HepG2 (cell line): ENCODE results near the gene RAB1B. TPM values are rescaled to one million over a fixed set of nuclear protein-coding genes. Genes with fewer than 3 reads are reported as not detected.

ENCODE experiments used
- CEBPG ChIP-seq: IDR thresholded peaks from 2 replicates; pipeline ENCODE4 v1.6.1; 2016
- CREM ChIP-seq, 2 experiments: sonication (generic) in 1 of 2; formaldehyde crosslinking in 1 of 2; IDR thresholded peaks; 2 replicates each; pipeline versions ENCODE4 v1.4.0 to v1.6.1; 2016 to 2020; ENCODE audit warnings: antibody characterized with exemption in 1 of 2, mild to moderate bottlenecking in 1 of 2, missing genetic modification reagents in 1 of 2
- EED ChIP-seq: sonication (generic); formaldehyde crosslinking; IDR thresholded peaks from 2 replicates; pipeline ENCODE4 v1.5.0; 2020; ENCODE audit warnings: mild to moderate bottlenecking, missing genetic modification reagents
- ERF ChIP-seq: IDR thresholded peaks from 2 replicates; pipeline ENCODE4 v1.6.1; 2018; ENCODE audit warnings: missing biosample characterization, missing genetic modification reagents
- ESRRA ChIP-seq: sonication (generic); formaldehyde crosslinking; IDR thresholded peaks from 2 replicates; pipeline ENCODE4 v1.5.1; 2020; ENCODE audit warnings: mild to moderate bottlenecking, low read depth, missing genetic modification reagents
- HNF4G ChIP-seq, 2 experiments: sonication (generic) in 1 of 2; formaldehyde crosslinking in 1 of 2; IDR thresholded peaks; 2 replicates each; pipeline versions ENCODE4 v1.4.0 to v1.6.1; 2011 to 2020; ENCODE audit warnings: borderline replicate concordance in 2 of 2, low read depth in 2 of 2, mild to moderate bottlenecking in 2 of 2, low read length in 1 of 2, missing genetic modification reagents in 1 of 2, moderate library complexity in 1 of 2
- KLF13 ChIP-seq: sonication (generic); formaldehyde crosslinking; IDR thresholded peaks from 2 replicates; pipeline ENCODE4 v1.4.0; 2020; ENCODE audit warnings: mild to moderate bottlenecking, missing genetic modification reagents
- MED13 ChIP-seq: sonication (generic); formaldehyde crosslinking; IDR thresholded peaks from 2 replicates; pipeline ENCODE4 v1.5.0; 2020; ENCODE audit warnings: missing genetic modification reagents
- MLLT10 ChIP-seq: sonication (generic); formaldehyde crosslinking; IDR thresholded peaks from 2 replicates; pipeline ENCODE4 v1.4.0; 2020; ENCODE audit warnings: missing genetic modification reagents
- SNAPC2 ChIP-seq: sonication (generic); formaldehyde crosslinking; IDR thresholded peaks from 2 replicates; pipeline ENCODE4 v1.8.1; 2022; ENCODE audit warnings: mild to moderate bottlenecking, missing genetic modification reagents
- ZNF773 ChIP-seq: sonication (generic); formaldehyde crosslinking; IDR thresholded peaks from 2 replicates; pipeline ENCODE4 v1.4.0; 2020; ENCODE audit warnings: missing genetic modification reagents, borderline replicate concordance
- ZNF878 ChIP-seq: sonication (generic); formaldehyde crosslinking; IDR thresholded peaks from 2 replicates; pipeline ENCODE4 v1.8.1; 2023; ENCODE audit warnings: mild to moderate bottlenecking, missing genetic modification reagents, moderate library complexity
- polyA plus RNA-seq, 8 experiments: library from polyadenylated mRNA; depleted of rRNA in 3 of 8; stranded (reverse) in 7 of 8; unstranded in 1 of 8; fragments of >200 nt; fragmentation: Illumina TruSeq in 4 of 8; extraction: Trizol in 4 of 8; gene quantifications; 2 replicates each; pipeline versions ENCODE4 v1.2.1 to v1.2.3, GENCODE V29; 2011 to 2016; ENCODE audit warnings: low read depth in 4 of 8, missing spikeins in 1 of 8, mixed read lengths in 1 of 8; ENCODE audit not compliant: insufficient read depth in 1 of 8
- total RNA-seq, 5 experiments: library from RNA; depleted of rRNA; stranded (reverse); fragments of >200 nt; fragmentation: Illumina TruSeq; extraction: Trizol; gene quantifications; 2 replicates each; pipeline ENCODE4 v1.2.3, GENCODE V29; 2016; ENCODE audit warnings: low read depth in 1 of 5
- TF ChIP-seq, protein P1 (sequence below): sonication (generic); formaldehyde crosslinking; IDR thresholded peaks from one replicate; pipeline ENCODE4 v1.5.1; 2020; ENCODE audit warnings: mild to moderate bottlenecking, missing genetic modification reagents; ENCODE audit errors: not compliant biosample characterization
- TF ChIP-seq, protein P2 (sequence below): sonication (generic); formaldehyde crosslinking; IDR thresholded peaks from 2 replicates; pipeline ENCODE4 v1.4.0; 2020; ENCODE audit warnings: missing genetic modification reagents
- TF ChIP-seq, protein P3 (sequence below): IDR thresholded peaks from 2 replicates; pipeline ENCODE4 v1.6.1; 2016; ENCODE audit warnings: mild to moderate bottlenecking, missing biosample characterization, missing genetic modification reagents
- TF ChIP-seq, protein P4 (sequence below): sonication (generic); formaldehyde crosslinking; IDR thresholded peaks from 2 replicates; pipeline ENCODE4 v1.4.0; 2020; ENCODE audit warnings: missing genetic modification reagents

Gene RAB1B
- total and polyA plus RNA-seq, 2 of the 13 experiments (the other 11 are each of a cell fraction or from before 2014, with no cell fraction given): 77.9 to 87.9 TPM

DNA sequence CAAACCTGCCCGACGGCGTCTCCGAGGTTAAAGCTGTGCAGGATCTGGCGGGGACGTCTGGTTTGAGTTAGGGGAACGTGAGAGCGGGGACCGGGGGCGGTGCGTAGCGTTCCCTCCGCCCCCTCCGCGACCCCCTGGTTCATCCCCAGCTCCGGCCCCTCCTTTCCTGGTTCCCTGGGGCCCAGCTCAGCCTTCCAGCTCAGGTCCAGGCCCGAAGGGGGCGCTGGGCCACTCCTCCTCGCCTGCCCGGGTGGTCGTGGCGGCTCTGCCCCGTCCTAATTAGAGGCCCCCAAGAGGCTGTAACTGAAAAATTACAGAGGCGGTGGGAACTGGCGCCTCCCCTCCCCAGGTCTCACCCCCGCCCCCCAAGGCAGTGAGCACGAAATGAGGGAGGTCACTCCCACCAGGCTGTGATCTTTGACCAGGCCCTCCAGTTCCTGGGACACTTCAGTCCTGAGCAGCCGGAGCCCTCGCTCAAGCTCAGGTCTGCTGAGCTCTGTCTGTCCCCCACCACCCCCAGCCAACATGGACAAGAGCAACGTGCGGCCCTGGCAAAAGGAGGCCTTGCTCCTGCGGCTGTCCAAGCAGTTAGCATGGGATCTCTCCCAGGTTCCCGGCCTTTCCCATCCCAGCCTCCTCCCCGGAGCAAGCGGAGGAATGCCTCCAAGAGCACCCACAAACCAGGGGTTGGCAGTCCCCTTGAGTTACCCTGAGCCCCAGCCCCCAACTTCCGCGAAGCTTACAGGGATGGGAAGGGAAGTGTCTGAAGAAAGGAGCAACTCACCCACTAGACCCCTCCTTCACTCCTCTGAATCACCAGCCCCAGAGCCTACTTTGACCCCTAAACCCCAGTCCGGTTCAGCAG lies 45.1 kb downstream of the RAB1B start (continued):
- TF ChIP-seq, protein P1, sequence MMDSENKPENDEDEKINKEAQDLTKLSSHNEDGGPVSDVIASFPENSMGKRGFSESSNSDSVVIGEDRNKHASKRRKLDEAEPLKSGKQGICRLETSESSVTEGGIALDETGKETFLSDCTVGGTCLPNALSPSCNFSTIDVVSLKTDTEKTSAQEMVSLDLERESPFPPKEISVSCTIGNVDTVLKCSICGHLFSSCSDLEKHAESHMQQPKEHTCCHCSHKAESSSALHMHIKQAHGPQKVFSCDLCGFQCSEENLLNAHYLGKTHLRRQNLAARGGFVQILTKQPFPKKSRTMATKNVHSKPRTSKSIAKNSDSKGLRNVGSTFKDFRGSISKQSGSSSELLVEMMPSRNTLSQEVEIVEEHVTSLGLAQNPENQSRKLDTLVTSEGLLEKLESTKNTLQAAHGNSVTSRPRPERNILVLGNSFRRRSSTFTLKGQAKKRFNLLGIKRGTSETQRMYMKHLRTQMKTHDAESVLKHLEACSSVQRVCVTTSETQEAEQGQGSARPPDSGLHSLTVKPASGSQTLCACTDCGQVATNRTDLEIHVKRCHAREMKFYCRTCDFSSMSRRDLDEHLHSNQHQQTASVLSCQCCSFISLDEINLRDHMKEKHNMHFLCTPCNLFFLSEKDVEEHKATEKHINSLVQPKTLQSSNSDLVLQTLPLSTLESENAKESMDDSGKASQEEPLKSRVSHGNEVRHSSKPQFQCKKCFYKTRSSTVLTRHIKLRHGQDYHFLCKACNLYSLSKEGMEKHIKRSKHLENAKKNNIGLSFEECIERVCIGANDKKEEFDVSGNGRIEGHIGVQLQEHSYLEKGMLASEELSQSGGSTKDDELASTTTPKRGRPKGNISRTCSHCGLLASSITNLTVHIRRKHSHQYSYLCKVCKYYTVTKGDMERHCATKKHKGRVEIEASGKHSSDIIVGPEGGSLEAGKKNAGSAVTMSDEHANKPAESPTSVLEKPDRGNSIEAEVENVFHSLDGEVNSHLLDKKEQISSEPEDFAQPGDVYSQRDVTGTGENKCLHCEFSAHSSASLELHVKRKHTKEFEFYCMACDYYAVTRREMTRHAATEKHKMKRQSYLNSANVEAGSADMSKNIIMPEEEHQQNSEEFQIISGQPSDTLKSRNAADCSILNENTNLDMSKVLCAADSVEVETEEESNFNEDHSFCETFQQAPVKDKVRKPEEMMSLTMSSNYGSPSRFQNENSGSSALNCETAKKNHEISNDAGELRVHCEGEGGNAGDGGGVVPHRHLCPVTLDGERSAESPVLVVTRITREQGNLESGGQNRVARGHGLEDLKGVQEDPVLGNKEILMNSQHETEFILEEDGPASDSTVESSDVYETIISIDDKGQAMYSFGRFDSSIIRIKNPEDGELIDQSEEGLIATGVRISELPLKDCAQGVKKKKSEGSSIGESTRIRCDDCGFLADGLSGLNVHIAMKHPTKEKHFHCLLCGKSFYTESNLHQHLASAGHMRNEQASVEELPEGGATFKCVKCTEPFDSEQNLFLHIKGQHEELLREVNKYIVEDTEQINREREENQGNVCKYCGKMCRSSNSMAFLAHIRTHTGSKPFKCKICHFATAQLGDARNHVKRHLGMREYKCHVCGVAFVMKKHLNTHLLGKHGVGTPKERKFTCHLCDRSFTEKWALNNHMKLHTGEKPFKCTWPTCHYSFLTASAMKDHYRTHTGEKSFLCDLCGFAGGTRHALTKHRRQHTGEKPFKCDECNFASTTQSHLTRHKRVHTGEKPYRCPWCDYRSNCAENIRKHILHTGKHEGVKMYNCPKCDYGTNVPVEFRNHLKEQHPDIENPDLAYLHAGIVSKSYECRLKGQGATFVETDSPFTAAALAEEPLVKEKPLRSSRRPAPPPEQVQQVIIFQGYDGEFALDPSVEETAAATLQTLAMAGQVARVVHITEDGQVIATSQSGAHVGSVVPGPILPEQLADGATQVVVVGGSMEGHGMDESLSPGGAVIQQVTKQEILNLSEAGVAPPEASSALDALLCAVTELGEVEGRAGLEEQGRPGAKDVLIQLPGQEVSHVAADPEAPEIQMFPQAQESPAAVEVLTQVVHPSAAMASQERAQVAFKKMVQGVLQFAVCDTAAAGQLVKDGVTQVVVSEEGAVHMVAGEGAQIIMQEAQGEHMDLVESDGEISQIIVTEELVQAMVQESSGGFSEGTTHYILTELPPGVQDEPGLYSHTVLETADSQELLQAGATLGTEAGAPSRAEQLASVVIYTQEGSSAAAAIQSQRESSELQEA (CRISPR knock-in tag): no peak
- TF ChIP-seq ESRRA (CRISPR knock-in tag) (peak; percentile 52; the same call in 1 of the 2 replicates), CEBPG (CRISPR knock-in tag) (no peak), EED (CRISPR knock-in tag) (no peak), MLLT10 (CRISPR knock-in tag) (no peak), ZNF773 (CRISPR knock-in tag) (no peak), SNAPC2 (CRISPR knock-in tag) (no peak), HNF4G (IDR thresholded peaks at IDR 0.05; ENCODE audit: borderline replicate concordance, low read depth, low read length) (peak; percentile 65; the same call in 1 of the 2 replicates), HNF4G (CRISPR knock-in tag; IDR thresholded peaks at IDR 0.05; ENCODE audit: borderline replicate concordance, low read depth) (no peak), ZNF878 (CRISPR knock-in tag) (no peak), CREM (IDR thresholded peaks at IDR 0.05) (no peak), CREM (CRISPR knock-in tag; IDR thresholded peaks at IDR 0.05) (no peak), KLF13 (CRISPR knock-in tag) (no peak), MED13 (CRISPR knock-in tag) (no peak), ERF (0 out of 2 replicates have a peak, but pooled peaks have one; percentile 46)
- TF ChIP-seq, protein P2, sequence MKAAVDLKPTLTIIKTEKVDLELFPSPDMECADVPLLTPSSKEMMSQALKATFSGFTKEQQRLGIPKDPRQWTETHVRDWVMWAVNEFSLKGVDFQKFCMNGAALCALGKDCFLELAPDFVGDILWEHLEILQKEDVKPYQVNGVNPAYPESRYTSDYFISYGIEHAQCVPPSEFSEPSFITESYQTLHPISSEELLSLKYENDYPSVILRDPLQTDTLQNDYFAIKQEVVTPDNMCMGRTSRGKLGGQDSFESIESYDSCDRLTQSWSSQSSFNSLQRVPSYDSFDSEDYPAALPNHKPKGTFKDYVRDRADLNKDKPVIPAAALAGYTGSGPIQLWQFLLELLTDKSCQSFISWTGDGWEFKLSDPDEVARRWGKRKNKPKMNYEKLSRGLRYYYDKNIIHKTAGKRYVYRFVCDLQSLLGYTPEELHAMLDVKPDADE: no peak
- TF ChIP-seq, protein P3, sequence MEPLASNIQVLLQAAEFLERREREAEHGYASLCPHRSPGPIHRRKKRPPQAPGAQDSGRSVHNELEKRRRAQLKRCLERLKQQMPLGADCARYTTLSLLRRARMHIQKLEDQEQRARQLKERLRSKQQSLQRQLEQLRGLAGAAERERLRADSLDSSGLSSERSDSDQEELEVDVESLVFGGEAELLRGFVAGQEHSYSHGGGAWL (CRISPR knock-in tag): 0 out of 2 replicates have a peak, but pooled peaks have one; percentile 25
- TF ChIP-seq, protein P4, sequence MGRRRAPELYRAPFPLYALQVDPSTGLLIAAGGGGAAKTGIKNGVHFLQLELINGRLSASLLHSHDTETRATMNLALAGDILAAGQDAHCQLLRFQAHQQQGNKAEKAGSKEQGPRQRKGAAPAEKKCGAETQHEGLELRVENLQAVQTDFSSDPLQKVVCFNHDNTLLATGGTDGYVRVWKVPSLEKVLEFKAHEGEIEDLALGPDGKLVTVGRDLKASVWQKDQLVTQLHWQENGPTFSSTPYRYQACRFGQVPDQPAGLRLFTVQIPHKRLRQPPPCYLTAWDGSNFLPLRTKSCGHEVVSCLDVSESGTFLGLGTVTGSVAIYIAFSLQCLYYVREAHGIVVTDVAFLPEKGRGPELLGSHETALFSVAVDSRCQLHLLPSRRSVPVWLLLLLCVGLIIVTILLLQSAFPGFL: no peak
